Mononuclear cell (primary cell): ENCODE data around the gene ITIH4. TPM values are rescaled to one million over a fixed set of nuclear protein-coding genes. Genes with fewer than 3 reads are reported as not detected.

ENCODE experiments used
- H3K27me3 ChIP-seq: 2 replicates; pipeline ENCODE4 v1.6.0; 2011; ENCODE audit warnings: low read length, control low read depth; ENCODE audit not compliant: insufficient read depth
- H3K4me1 ChIP-seq: 2 replicates; pipeline ENCODE4 v1.5.1; 2011; ENCODE audit warnings: mild to moderate bottlenecking, low read length, control low read depth; ENCODE audit not compliant: insufficient read depth
- H3K4me3 ChIP-seq: 2 replicates; pipeline ENCODE4 v1.5.1; 2011; ENCODE audit warnings: mild to moderate bottlenecking, low read length, moderate library complexity
- H3K9me3 ChIP-seq: 2 replicates; pipeline ENCODE4 v1.5.1; 2011; ENCODE audit warnings: low read depth, mild to moderate bottlenecking, control low read depth, low read length
- total RNA-seq: library from RNA; depleted of rRNA; stranded (reverse); fragments of >200 nt; gene quantifications from one replicate; pipeline ENCODE4 v1.2.3, GENCODE V29; 2012

The ITIH4 gene
- total RNA-seq, 1 donor: 10.9 TPM

DNA sequence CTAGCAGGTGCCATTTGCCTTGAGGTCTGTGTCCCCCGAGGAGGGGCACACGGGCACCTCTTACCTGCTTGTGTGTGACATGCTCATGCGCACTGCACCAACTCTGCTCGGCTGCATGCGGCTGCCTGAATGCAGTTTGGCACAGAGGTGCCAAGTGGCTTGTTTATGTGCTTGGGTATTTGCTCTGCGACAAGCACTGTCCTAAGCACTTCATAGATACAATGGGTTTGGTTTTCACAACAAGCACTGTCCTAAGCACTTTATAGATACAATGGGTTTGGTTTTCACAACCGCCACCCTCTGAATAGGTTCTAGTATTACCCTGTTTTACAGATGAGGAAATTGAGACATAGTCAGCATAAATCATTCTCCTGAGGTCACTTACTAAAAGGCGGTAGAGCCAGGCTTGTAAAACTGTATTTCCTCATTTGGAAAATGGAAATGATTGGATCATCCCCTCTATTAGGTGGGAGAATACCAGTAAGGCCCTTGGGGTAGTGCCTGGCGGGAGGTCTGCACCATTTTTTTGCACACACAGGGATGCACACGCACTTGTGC is 487 bp downstream of the ITIH4 start:
- Histone ChIP-seq H3K9me3 (no peaks in the 10 kb centered on the region), H3K4me1 (no peaks in the 10 kb centered on the region), H3K27me3 (no peaks in the 10 kb centered on the region), H3K4me3 (no peak overlapping the region)

DNA sequence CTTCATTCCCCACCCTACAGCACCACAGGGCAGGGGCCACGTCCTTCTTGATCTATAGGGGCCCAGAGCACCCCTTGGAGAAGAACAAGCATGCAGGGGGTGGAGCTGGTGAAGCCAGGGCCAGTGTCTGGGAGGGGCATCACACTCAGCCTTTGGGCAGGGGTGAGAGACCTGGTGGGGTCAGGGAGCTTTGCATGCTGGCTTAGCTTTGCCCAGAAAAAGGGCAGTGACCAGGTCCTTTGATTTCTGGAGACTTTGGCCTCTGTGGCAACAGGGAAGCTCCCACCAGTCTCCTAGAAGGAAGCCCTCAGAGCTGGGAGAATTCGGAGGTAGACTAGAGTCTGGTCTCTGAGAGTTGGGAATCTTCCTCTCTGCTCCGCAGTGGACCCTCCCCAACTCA is 990 bp downstream of the ITIH4 start:
- Histone ChIP-seq H3K27me3 (no peaks in the 10 kb centered on the region), H3K9me3 (no peaks in the 10 kb centered on the region), H3K4me3 (no peak overlapping the region), H3K4me1 (no peaks in the 10 kb centered on the region)

DNA sequence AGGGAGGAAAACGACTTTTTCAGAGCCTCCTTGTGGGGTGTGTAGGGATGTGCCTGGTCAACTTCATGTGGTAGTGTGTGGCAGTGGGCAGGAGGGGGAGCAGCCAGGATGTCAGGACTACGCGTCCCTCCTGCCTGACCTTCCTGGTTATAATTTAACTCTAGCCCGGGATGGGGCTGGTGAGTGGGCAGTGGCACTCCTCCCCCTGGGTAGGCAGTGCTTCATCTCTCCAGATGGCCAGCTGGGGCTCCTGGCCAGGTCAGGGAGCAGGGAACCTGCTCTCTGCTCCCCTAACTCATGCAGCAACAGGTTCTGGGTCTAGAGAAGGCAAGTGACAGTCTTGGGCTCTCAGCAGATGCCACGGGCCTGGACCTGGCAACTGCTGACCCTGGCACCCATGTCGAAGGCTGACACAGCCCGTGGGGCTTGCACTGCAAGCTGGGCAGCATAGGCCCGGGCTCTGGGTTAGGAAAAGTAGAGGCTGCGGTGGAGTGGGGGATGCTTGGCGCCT is 2.6 kb downstream of the ITIH4 start:
- no peaks in the 10 kb centered on the region for H3K4me1 ChIP-seq
- H3K9me3 ChIP-seq: no peaks in the 10 kb centered on the region
- no peak overlapping the region for H3K4me3 ChIP-seq
- no peaks in the 10 kb centered on the region for H3K27me3 ChIP-seq

GRCh38 chr3:52827441-52827840 is 3.0 kb downstream of the ITIH4 start:
- Histone ChIP-seq H3K9me3 (no peaks in the 10 kb centered on the region), H3K4me3 (no peak overlapping the region), H3K4me1 (no peaks in the 10 kb centered on the region), H3K27me3 (no peaks in the 10 kb centered on the region)

DNA sequence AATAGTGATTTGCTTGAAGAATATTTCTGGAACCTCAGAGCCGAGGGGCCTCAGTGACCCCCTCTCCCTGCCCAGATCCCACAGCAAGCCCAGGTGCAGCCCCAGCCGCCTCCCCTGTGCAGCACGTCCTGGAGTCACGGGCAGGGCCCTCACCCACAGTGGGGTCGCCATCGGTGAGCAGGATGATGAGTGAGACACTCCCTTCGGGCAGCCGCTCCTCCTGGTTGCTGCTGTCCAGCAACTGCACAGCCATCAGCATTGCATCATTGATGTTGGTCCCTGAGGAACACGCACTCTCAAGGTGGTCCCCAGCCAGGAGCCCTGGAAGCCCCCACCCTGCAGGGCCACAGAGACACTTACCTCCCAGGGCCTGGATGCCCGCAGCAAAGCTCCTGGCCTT is 6.4 kb downstream of the ITIH4 start:
- Histone ChIP-seq H3K4me3 (no peak overlapping the region), H3K4me1 (no peaks in the 10 kb centered on the region), H3K27me3 (no peaks in the 10 kb centered on the region), H3K9me3 (no peaks in the 10 kb centered on the region)

DNA sequence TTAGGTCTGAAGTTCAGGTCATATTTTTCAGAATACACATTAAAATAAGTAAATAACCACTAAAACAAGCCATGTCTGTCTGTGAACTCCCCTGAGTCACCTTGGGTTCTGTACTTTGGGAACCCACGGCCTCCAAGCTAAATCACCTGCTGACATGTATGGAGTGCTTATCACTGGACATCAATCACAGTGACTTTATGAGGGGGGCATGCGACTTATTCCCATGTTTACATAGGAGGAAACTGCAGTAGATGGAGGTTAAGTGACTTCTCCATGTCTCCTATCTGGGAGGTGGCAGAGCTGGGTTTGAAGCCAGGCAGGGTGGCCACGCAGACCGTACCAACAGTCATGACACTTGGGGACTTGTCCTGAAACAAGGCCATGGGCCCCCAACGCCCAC is 8.1 kb downstream of the ITIH4 start:
- no peaks in the 10 kb centered on the region for H3K9me3 ChIP-seq
- no peak overlapping the region for H3K4me3 ChIP-seq
- H3K4me1 ChIP-seq: no peaks in the 10 kb centered on the region
- H3K27me3 ChIP-seq: no peaks in the 10 kb centered on the region

- Histone ChIP-seq H3K4me1 (no peaks in the 10 kb centered on the region), H3K27me3 (no peaks in the 10 kb centered on the region), H3K9me3 (no peaks in the 10 kb centered on the region), H3K4me3 (no peak overlapping the region)
Measured at GRCh38 chr3:52820736-52821135, 9.7 kb downstream of the ITIH4 start.

GRCh38 chr3:52819936-52820335 is 10.5 kb downstream of the ITIH4 start:
- no peaks in the 10 kb centered on the region for H3K9me3 ChIP-seq
- H3K4me3 ChIP-seq: no peak overlapping the region
- no peaks in the 10 kb centered on the region for H3K4me1 ChIP-seq
- H3K27me3 ChIP-seq: no peaks in the 10 kb centered on the region

DNA sequence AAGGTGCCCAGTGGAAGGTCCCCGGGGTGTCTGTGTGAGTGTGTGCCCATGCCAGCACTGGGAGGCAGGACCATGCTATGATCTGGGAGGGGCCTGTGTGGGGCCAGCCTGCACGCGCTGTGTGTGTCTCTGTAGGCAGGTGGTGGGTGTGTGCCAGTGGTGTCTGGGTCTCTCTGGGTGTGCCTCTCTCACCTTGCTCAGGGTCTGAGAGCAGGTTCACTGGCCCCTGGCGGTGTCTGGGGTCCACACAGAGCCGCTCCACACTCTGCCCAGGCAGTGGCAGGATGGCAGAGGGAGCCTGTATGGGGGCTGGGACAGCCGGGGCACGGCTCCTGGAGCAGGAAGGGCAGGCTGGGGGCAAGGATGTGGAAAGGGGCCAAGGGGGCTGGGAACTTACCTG is 12.6 kb downstream of the ITIH4 start:
- H3K4me3 ChIP-seq: no peak overlapping the region
- no peaks in the 10 kb centered on the region for H3K4me1 ChIP-seq
- H3K27me3 ChIP-seq: no peaks in the 10 kb centered on the region
- no peaks in the 10 kb centered on the region for H3K9me3 ChIP-seq

GRCh38 chr3:52817221-52817620 is 13.3 kb downstream of the ITIH4 start:
- Histone ChIP-seq H3K9me3 (no peaks in the 10 kb centered on the region), H3K27me3 (no peaks in the 10 kb centered on the region), H3K4me1 (no peaks in the 10 kb centered on the region), H3K4me3 (no peak overlapping the region)

- H3K9me3 ChIP-seq: no peaks in the 10 kb centered on the region
- H3K27me3 ChIP-seq: no peaks in the 10 kb centered on the region
- no peak overlapping the region for H3K4me3 ChIP-seq
- H3K4me1 ChIP-seq: no peaks in the 10 kb centered on the region
Measured at GRCh38 chr3:52816654-52817053, 13.8 kb downstream of the ITIH4 start.

DNA sequence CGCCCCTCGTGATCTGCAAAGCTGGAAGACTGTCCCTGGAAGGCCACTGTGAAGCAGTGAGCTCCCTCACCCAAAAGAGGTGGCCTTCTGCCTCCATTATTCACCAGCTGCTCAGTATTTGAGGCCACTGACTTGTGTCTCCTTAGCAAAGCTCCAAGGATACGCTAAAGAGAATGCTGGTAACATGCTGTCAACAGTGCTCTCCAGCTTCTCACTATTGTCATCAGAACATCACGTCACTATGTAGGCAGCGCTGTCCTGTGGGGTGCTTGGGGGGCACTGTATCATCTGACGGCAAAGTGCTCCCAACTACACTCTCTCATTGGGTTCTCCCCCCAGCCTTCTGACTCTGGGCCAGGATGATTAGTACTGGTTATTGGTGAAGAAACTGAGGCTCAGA is 14.3 kb downstream of the ITIH4 start:
- no peaks in the 10 kb centered on the region for H3K4me1 ChIP-seq
- H3K27me3 ChIP-seq: no peaks in the 10 kb centered on the region
- no peak overlapping the region for H3K4me3 ChIP-seq
- H3K9me3 ChIP-seq: no peaks in the 10 kb centered on the region

DNA sequence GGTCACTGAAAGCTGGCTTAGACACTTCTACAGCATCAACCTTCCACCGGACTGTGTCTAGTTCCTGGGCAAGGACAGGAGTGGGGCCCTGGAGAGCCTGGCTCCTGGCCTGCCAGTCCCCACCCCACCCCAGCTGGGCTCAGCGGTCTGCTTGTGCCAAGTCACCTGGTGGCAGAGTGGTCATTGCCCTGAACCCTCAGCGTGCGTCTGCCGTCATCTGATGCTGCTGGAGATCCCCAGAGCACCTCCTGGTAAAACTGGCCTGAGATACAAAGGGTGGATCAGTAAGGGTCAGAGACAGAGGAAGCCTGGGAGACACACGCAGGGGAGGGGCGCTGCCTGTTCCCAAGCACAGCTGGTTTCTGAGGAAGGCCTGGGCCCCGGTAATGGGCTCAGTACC is 16.7 kb downstream of the ITIH4 start:
- Histone ChIP-seq H3K9me3 (no peaks in the 10 kb centered on the region), H3K27me3 (no peaks in the 10 kb centered on the region), H3K4me1 (no peaks in the 10 kb centered on the region), H3K4me3 (no peak overlapping the region)

- H3K27me3 ChIP-seq: no peaks in the 10 kb centered on the region
- H3K9me3 ChIP-seq: no peaks in the 10 kb centered on the region
- no peaks in the 10 kb centered on the region for H3K4me1 ChIP-seq
- H3K4me3 ChIP-seq: no peak overlapping the region
Measured at GRCh38 chr3:52811452-52812011, 18.9 kb downstream of the ITIH4 start.

DNA sequence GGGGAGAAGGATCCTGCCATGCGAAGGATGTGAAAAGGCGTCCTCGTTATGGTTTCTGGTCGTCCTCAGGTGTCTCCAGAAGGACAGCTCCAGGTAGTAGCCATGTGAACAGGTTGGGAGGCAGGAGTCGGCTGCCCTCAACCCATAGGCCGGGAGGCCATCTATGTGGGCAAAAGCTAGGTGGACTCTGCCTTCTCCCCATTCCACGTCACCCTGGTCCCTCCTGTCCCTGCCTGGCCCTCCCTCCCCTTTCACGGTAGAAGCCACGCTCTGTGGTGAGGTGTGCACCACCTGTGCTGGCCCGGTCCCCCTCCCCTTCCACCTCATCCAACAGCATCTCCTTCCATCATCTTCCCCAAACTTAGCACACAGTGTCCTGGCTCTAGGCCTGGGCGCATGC is 19.5 kb downstream of the ITIH4 start:
- Histone ChIP-seq H3K4me1 (no peaks in the 10 kb centered on the region), H3K4me3 (no peak overlapping the region), H3K9me3 (no peaks in the 10 kb centered on the region), H3K27me3 (no peaks in the 10 kb centered on the region)

GRCh38 chr3:52809662-52810377 is 20.7 kb downstream of the ITIH4 start:
- Histone ChIP-seq H3K4me1 (no peaks in the 10 kb centered on the region), H3K4me3 (no peak overlapping the region), H3K9me3 (no peaks in the 10 kb centered on the region), H3K27me3 (no peaks in the 10 kb centered on the region)
